ENCODE results near the gene GSTM3.

GSTM3 gene

DNA sequence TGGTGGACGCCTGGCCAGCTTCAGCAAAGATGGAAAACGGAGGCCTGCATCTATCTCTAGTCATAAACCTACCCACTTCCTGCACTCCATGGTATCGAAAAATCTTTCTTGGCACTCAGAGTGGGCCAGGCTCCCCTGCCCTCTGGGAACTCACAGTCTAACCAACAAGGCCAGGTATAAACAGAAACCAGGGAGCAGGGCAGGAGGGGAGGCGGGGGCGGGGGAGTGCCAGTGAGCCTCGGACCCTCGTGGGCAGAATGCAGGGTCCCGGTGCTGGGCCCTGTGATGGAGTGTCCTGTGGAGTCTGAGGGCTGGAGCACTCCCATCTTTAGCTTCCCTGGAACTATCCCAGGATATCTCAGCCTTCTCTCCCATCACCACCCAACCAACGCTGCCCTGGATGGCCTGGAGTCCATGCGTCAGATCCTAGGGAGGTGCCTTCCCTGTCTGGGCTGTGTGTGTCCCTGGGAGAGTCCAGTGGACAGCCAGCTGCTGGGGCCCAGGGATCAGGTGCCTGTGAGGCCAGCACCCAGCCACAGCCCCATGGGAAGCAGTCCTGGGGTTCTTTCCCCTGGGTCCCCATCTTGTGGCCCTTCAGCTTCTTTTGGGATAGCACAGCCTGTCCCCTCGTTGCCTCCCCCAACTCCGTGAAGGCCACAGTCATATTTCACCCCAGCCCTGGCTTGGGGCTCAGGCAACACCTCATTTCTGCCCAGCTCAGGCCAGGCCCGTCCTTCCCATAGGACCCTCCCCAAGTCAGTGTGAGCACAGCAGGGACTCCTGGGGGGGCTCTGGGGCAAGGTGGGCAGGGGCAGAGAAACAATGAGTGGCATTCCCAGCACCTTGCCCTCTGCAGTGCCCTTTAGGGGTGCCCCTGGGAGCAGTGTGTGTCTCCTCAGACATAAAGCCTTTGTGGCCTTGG lies 24.0 kb upstream of the GSTM3 start:
- no peak overlapping the region for H3K4me3 ChIP-seq (ENCODE audit: low read depth, low read length)
- DNase-seq (ENCODE audit: low read depth): no peak
- TF ChIP-seq, protein P1, sequence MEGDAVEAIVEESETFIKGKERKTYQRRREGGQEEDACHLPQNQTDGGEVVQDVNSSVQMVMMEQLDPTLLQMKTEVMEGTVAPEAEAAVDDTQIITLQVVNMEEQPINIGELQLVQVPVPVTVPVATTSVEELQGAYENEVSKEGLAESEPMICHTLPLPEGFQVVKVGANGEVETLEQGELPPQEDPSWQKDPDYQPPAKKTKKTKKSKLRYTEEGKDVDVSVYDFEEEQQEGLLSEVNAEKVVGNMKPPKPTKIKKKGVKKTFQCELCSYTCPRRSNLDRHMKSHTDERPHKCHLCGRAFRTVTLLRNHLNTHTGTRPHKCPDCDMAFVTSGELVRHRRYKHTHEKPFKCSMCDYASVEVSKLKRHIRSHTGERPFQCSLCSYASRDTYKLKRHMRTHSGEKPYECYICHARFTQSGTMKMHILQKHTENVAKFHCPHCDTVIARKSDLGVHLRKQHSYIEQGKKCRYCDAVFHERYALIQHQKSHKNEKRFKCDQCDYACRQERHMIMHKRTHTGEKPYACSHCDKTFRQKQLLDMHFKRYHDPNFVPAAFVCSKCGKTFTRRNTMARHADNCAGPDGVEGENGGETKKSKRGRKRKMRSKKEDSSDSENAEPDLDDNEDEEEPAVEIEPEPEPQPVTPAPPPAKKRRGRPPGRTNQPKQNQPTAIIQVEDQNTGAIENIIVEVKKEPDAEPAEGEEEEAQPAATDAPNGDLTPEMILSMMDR (conservative IDR thresholded peaks at IDR 0.05; ENCODE audit: low read depth, low read length): no peak

DNA sequence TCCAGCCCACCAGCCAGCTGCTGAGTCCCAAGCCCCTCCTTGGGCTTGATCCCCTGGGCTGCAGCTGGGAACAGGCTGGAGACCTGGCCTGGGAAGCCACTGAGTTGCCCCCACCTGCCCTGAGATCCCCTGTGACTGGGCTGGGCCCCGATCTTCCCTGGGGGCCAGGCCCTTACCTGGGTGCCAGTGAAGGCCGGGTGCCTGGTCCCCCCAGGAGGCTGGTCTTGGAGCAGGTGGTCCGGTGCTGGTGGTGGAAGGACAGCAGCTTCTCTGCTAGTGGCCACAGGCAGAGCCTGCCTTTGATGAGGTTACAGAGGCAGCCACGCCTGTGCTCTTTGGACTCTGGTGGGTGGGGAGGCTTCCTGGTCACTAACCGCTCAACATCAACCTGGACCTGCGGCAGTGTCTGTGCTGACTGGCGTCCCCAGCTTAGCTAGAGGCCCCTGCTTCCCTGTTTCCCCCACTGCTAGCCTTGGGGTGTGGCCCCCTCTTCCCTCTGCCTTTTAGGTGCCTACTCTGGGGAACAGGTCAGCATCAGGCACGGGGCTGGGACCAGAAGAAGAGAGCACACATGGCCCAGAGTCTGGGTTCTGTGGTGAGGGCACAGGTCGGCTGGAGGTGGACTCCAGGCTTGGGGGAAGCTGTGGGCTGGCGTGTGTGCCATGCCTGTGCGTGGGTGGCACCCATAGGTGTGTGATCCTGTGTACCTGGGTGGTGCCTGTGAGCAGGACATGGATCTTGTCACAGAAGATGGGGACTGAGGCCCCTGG lies 23.0 kb upstream of the GSTM3 start, which contains the start of gene EPS8L3:
Gene EPS8L3, minus strand, starts transcription at position 278 of the 770 bp plus-strand sequence. CDS start 2,174 bp downstream, outside the sequence.
- DNase-seq (ENCODE audit: low read depth): no peak
- TF ChIP-seq, protein P1 (conservative IDR thresholded peaks at IDR 0.05; ENCODE audit: low read depth, low read length): no peak

GRCh38 chr1:109762821-109763645 lies 22.2 kb upstream of the GSTM3 start:
- peak; percentile 82 for DNase-seq (ENCODE audit: low read depth)
- H3K4me3 ChIP-seq (ENCODE audit: low read depth, low read length): no peak overlapping the region
- TF ChIP-seq, protein P1 (conservative IDR thresholded peaks at IDR 0.05; ENCODE audit: low read depth, low read length): no peak

More for the DNA sequence above, 23.0 kb upstream of the GSTM3 start, which contains the start of gene EPS8L3:
- H3K4me3 ChIP-seq (ENCODE audit: low read depth, low read length): no peak within 1 kb of the TSS

- H3K4me3 ChIP-seq (ENCODE audit: low read depth, low read length): no peak overlapping the region
- no peak for DNase-seq (ENCODE audit: low read depth)
- TF ChIP-seq, protein P1 (conservative IDR thresholded peaks at IDR 0.05; ENCODE audit: low read depth, low read length): no peak
Observed at GRCh38 chr1:109762039-109762585, 21.3 kb upstream of the GSTM3 start.

GRCh38 chr1:109761227-109762038 lies 20.6 kb upstream of the GSTM3 start:
- TF ChIP-seq, protein P1 (conservative IDR thresholded peaks at IDR 0.05; ENCODE audit: low read depth, low read length): no peak
- no peak for DNase-seq (ENCODE audit: low read depth)
- H3K4me3 ChIP-seq (ENCODE audit: low read depth, low read length): no peak overlapping the region
